ENCODE results near the gene MED23. TPM values are rescaled to one million over a fixed set of nuclear protein-coding genes. Genes with fewer than 3 reads are reported as not detected.

The MED23 gene
- total and polyA plus RNA-seq, 10 of the 15 experiments (the other 5 are each of a cell fraction or from before 2014, with no cell fraction given): 7.1 to 42.9 (median 19.6) TPM

DNA sequence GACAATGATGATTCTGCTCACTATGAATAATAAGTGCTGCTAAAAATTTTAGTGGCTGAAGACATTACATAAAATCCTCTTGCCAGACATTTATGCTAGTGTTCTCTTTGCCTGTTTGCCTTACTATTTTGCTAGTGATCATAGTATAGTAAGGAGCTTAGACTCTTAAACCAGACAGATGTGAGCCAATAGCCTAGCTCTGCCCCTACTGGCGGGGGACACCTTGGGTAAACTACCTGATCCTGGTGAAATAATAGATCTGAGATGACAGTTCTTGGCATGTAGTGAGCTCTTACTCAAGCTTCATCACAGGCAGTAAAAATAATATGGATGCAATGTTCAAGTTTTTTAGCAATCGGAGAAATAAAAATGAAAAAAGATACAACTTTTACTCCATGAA lies 27.9 kb upstream of the MED23 start:
- Histone ChIP-seq H3K27me3 (replicated peaks in 1 of 2; ENCODE audit: control insufficient read depth in 2 of 2, insufficient read depth in 2 of 2, low read length in 1 of 2) (peaks cover 0 to 2% of the 10 kb centered on the region in 2 experiments; a peak in 1 of 4 replicates), H3K4me3 (no peak overlapping the region), H3K9ac (ENCODE audit: control insufficient read depth, insufficient read depth, low read length) (no peak overlapping the region), H3K4me1 (ENCODE audit: control insufficient read depth, insufficient read depth, low read length) (no peaks in the 10 kb centered on the region), H3K36me3 (ENCODE audit: control insufficient read depth in 2 of 2, insufficient read depth in 2 of 2, low read length in 1 of 2) (no peaks in the 10 kb centered on the region), H3K4me2 (ENCODE audit: control insufficient read depth, insufficient read depth) (no peak overlapping the region), H3K79me2 (ENCODE audit: control insufficient read depth, insufficient read depth, low read length) (no peaks in the 10 kb centered on the region), H3K27ac (ENCODE audit: control insufficient read depth, insufficient read depth) (no peak overlapping the region), H2AFZ (ENCODE audit: control insufficient read depth, low read depth, low read length) (no peak overlapping the region), H4K20me1 (ENCODE audit: control insufficient read depth, insufficient read depth) (no peaks in the 10 kb centered on the region), H3K9me3 (replicated peaks; ENCODE audit: control insufficient read depth, insufficient read depth, low read length) (no peaks in the 10 kb centered on the region)
- ATAC-seq (no peak), FAIRE-seq (no peak), DNase-seq (ENCODE audit: low read depth, low spot score) (no peak)
- intact Hi-C loops (cut with micrococcal nuclease; ENCODE audit: unreplicated experiment) (no loop called here), in situ Hi-C loops (cut with MboI) (no loop called here)
- RAD21 ChIA-PET (ENCODE audit: unreplicated experiment): no interaction called here
- 82% methylated on average over 2 of the region's 2 CpGs for WGBS (ENCODE audit: insufficient coverage, insufficient replicate concordance, low lambda C conversion rate, missing lambda C conversion rate)
- POLR2A ChIA-PET: no interaction called here
- TF ChIP-seq RAD51 (IDR thresholded peaks at IDR 0.05): no peak
- TF ChIP-seq CHD1 (IDR thresholded peaks at IDR 0.05; ENCODE audit: low read depth, low read length): no peak
- no peak for TF ChIP-seq ZBTB4 (CRISPR knock-in tag; IDR thresholded peaks at IDR 0.05)
- TF ChIP-seq SMARCA5 (IDR thresholded peaks at IDR 0.05): no peak
- no peak for TF ChIP-seq CBFB (IDR thresholded peaks at IDR 0.05; ENCODE audit: low read depth)
- TF ChIP-seq MXI1 (IDR thresholded peaks at IDR 0.05; ENCODE audit: low read depth, low read length): no peak
- TF ChIP-seq SUPT20H (IDR thresholded peaks at IDR 0.05; ENCODE audit: borderline replicate concordance, control insufficient read depth, low read depth, low read length): no peak
- no peak for TF ChIP-seq GABPA (IDR thresholded peaks at IDR 0.05; ENCODE audit: low read depth)
- no peak for TF ChIP-seq POLR2AphosphoS5 (IDR thresholded peaks at IDR 0.05; ENCODE audit: low read length)
- TF ChIP-seq HCFC1 (IDR thresholded peaks at IDR 0.05; ENCODE audit: low read length): no peak
- no peak for TF ChIP-seq CREB1 (IDR thresholded peaks at IDR 0.05; ENCODE audit: low read depth)
- TF ChIP-seq, protein P1, sequence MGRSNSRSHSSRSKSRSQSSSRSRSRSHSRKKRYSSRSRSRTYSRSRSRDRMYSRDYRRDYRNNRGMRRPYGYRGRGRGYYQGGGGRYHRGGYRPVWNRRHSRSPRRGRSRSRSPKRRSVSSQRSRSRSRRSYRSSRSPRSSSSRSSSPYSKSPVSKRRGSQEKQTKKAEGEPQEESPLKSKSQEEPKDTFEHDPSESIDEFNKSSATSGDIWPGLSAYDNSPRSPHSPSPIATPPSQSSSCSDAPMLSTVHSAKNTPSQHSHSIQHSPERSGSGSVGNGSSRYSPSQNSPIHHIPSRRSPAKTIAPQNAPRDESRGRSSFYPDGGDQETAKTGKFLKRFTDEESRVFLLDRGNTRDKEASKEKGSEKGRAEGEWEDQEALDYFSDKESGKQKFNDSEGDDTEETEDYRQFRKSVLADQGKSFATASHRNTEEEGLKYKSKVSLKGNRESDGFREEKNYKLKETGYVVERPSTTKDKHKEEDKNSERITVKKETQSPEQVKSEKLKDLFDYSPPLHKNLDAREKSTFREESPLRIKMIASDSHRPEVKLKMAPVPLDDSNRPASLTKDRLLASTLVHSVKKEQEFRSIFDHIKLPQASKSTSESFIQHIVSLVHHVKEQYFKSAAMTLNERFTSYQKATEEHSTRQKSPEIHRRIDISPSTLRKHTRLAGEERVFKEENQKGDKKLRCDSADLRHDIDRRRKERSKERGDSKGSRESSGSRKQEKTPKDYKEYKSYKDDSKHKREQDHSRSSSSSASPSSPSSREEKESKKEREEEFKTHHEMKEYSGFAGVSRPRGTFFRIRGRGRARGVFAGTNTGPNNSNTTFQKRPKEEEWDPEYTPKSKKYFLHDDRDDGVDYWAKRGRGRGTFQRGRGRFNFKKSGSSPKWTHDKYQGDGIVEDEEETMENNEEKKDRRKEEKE (IDR thresholded peaks at IDR 0.05): no peak
- TF ChIP-seq SMC3 (IDR thresholded peaks at IDR 0.05; ENCODE audit: borderline replicate concordance, low read length): no peak
- SMC1A ChIA-PET (ENCODE audit: uncharacterized antibody, unreplicated experiment): interaction anchor here (0.7 kb wide), 1 partner anchor 42 kb away, joined by 3 read pairs; no protein-coding TSS in a partner anchor
- no TSS peak for BruUV-seq (replicated peaks)
- CTCF ChIA-PET: no interaction called here

Measured in GM12878 (cell line).